ENCODE data around the gene SHKBP1.

GRCh38 chr19:40608240-40608621, 31.6 kb downstream of the SHKBP1 start:
- TF ChIP-seq POLR2A (IDR thresholded peaks at IDR 0.05), result no peak
- no peak for TF ChIP-seq CTCF (IDR thresholded peaks at IDR 0.05)
